Chondrocyte (in vitro differentiated cells): ENCODE measurements around the gene LEKR1. TPM values are rescaled to one million over a fixed set of nuclear protein-coding genes. Genes with fewer than 3 reads are reported as not detected.

Experiments
- DNase-seq: peaks from one replicate; pipeline ENCODE4 v3.0.0; 2021; ENCODE audit warnings: mixed read lengths, low spot score
- H3K27ac Mint-ChIP-seq: one replicate; pipeline ENCODE4 v1.8.0; 2021; ENCODE audit warnings: mild to moderate bottlenecking, moderate library complexity, mixed read lengths; ENCODE audit not compliant: unreplicated experiment
- H3K27me3 Mint-ChIP-seq: 2 replicates; pipeline ENCODE4 v1.8.0; 2021; ENCODE audit warnings: low read depth, mixed read lengths
- H3K36me3 Mint-ChIP-seq: 2 replicates; pipeline ENCODE4 v1.8.0; 2021; ENCODE audit warnings: low read depth, mixed read lengths
- H3K4me1 Mint-ChIP-seq: 2 replicates; pipeline ENCODE4 v1.8.0; 2021; ENCODE audit warnings: low read depth, mild to moderate bottlenecking, mixed read lengths
- H3K4me3 Mint-ChIP-seq: one replicate; pipeline ENCODE4 v1.8.0; 2021; ENCODE audit warnings: mild to moderate bottlenecking, moderate library complexity, mixed read lengths; ENCODE audit not compliant: unreplicated experiment
- H3K9me3 Mint-ChIP-seq: 2 replicates; pipeline ENCODE4 v1.8.0; 2021; ENCODE audit warnings: low read depth, mixed read lengths
- CTCF ChIP-seq: fragments of 200-600 bp; sonication (generic); IDR thresholded peaks from 2 replicates; pipeline ENCODE4 v1.5.0; 2021; ENCODE audit warnings: antibody characterized with exemption, mild to moderate bottlenecking, moderate library complexity
- total RNA-seq: library from RNA; stranded (reverse); gene quantifications from 3 replicates; pipeline ENCODE4 v1.2.1, GENCODE V29; 2021

Gene LEKR1
- total RNA-seq, 1 donor from 2014 or later: 0.45 TPM

- Mint-ChIP-seq H3K27ac (no peak overlapping the region), H3K4me1 (no peaks in the 10 kb centered on the region), H3K9me3 (no peaks in the 10 kb centered on the region), H3K36me3 (no peaks in the 10 kb centered on the region), H3K27me3 (no peaks in the 10 kb centered on the region), H3K4me3 (no peak overlapping the region)
- no peak for TF ChIP-seq CTCF
- DNase-seq: no peak
Observed at GRCh38 chr3:156981005-156981404, 154.9 kb downstream of the LEKR1 start.

DNA sequence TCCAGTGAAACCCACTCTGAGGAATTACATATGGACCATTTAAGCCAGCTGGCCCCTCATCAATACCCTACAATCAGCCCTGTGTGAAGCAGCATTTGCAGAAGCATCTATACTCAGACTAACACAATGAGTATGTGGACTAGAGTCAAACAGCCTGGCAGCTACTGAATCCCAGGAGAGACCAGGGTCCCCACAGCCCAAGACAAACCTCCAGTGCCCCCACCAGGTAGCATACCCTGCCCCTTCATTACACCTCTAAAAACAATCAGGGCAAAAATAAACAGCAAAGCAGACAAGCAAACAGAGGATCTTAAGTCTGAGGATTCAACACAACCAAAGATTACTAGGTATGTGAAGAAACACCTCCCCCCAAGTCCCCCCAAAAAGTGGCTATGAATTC, 157.4 kb downstream of the LEKR1 start:
- H3K27me3 Mint-ChIP-seq: no peaks in the 10 kb centered on the region
- no peak overlapping the region for H3K4me3 Mint-ChIP-seq
- H3K27ac Mint-ChIP-seq: no peak overlapping the region
- no peaks in the 10 kb centered on the region for H3K9me3 Mint-ChIP-seq
- H3K36me3 Mint-ChIP-seq: no peaks in the 10 kb centered on the region
- peaks cover 13% of the 10 kb centered on the region for H3K4me1 Mint-ChIP-seq
- DNase-seq: no peak
- no peak for TF ChIP-seq CTCF

DNA sequence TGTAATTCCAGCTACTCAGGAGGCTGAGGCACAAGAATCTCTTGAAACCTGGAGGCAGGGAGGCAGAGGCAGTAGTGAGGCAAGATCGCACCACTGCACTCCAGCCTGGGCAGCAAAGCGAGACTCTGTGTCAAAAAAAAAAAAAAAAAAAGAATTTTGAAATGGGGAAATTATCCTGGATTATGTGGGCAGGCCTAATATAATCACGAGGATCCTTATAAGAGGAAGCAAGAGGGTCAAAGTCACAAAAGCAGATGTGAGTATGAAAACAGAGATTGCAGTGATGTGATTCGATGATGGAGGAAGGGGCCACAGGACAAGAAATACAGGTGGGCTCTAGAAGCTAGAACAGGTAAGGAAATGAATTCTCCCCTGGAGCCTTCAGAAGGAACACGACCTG, 159.6 kb downstream of the LEKR1 start:
- H3K27me3 Mint-ChIP-seq: no peaks in the 10 kb centered on the region
- H3K4me1 Mint-ChIP-seq: peaks cover 15% of the 10 kb centered on the region
- TF ChIP-seq CTCF: no peak
- no peaks in the 10 kb centered on the region for H3K9me3 Mint-ChIP-seq
- no peak overlapping the region for H3K27ac Mint-ChIP-seq
- H3K36me3 Mint-ChIP-seq: no peaks in the 10 kb centered on the region
- DNase-seq: no peak
- H3K4me3 Mint-ChIP-seq: no peak overlapping the region

GRCh38 chr3:156987946-156988345, 161.8 kb downstream of the LEKR1 start:
- H3K4me3 Mint-ChIP-seq: no peak overlapping the region
- no peak for TF ChIP-seq CTCF
- peaks cover 6% of the 10 kb centered on the region for H3K9me3 Mint-ChIP-seq
- no peak overlapping the region for H3K27ac Mint-ChIP-seq
- peaks cover 15% of the 10 kb centered on the region for H3K4me1 Mint-ChIP-seq
- DNase-seq: no peak
- no peaks in the 10 kb centered on the region for H3K27me3 Mint-ChIP-seq
- peaks cover 2% of the 10 kb centered on the region for H3K36me3 Mint-ChIP-seq

GRCh38 chr3:156997351-156997750, 171.2 kb downstream of the LEKR1 start:
- H3K4me1 Mint-ChIP-seq: peaks cover 2% of the 10 kb centered on the region
- no peak for DNase-seq
- H3K9me3 Mint-ChIP-seq: no peaks in the 10 kb centered on the region
- no peak for TF ChIP-seq CTCF
- no peak overlapping the region for H3K4me3 Mint-ChIP-seq
- no peaks in the 10 kb centered on the region for H3K27me3 Mint-ChIP-seq
- no peak overlapping the region for H3K27ac Mint-ChIP-seq
- no peaks in the 10 kb centered on the region for H3K36me3 Mint-ChIP-seq
